ENCODE results near the gene WSCD1. TPM values are rescaled to one million over a fixed set of nuclear protein-coding genes. Genes with fewer than 3 reads are reported as not detected.

WSCD1 gene
- total RNA-seq, 3 donors from 2014 or later (not counting 1 experiment from before 2014, with no cell fraction given) = 0.47 to 2.1 (median 1.9) TPM

DNA sequence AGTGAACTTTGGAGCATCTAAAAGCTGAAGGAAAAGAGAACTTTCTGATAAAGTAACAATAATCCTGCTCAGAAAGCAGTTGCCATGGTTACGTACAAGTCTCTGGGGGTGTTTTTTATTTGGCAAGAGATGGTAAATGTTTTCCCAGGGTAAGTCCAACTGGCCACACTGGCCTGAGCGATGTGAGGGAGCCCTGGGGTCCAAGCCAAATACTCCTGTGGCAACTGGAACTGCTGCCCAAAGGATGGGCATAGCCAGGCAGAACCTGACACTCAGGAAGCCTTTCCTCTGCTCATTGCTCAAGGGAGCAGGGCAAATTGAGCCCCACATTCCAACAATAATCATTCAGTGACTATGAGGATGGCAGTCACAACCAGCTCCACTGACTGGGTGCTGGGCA lies 26.8 kb upstream of the WSCD1 start:
- no peak overlapping the region for H3K4me3 ChIP-seq (ENCODE audit: low read length)
- no peak for TF ChIP-seq CTCF (IDR thresholded peaks at IDR 0.05)
- DNase-seq (no peak), ATAC-seq (no peak)
- H3K4me1 ChIP-seq (ENCODE audit: control insufficient read depth, insufficient read depth, low read length) = no peaks in the 10 kb centered on the region
- no peaks in the 10 kb centered on the region for H3K9me3 ChIP-seq (ENCODE audit: control insufficient read depth, insufficient read depth, low read length)
- Mint-ChIP-seq H3K4me1 (no peaks in the 10 kb centered on the region), H3K36me3 (no peaks in the 10 kb centered on the region), H3K27ac (no peak overlapping the region), H3K4me3 (no peak overlapping the region), H3K9me3 (no peaks in the 10 kb centered on the region), H3K27me3 (ENCODE audit: low read depth in 2 of 2) (peaks cover 0 to 3% of the 10 kb centered on the region in 2 donors)
- 89% methylated on average over 2 of the region's 2 CpGs for WGBS (ENCODE audit: insufficient coverage)
- intact Hi-C loops (cut with micrococcal nuclease) = no loop called here
- no peak overlapping the region for H3K27ac ChIP-seq (ENCODE audit: low read length)
- no peaks in the 10 kb centered on the region for H3K36me3 ChIP-seq (ENCODE audit: control insufficient read depth, insufficient read depth, low read length)
- H3K27me3 ChIP-seq (ENCODE audit: control insufficient read depth, insufficient read depth, low read length) = no peaks in the 10 kb centered on the region

GRCh38 chr17:6044261-6044660 lies 25.9 kb upstream of the WSCD1 start:
- H3K4me1 Mint-ChIP-seq = no peaks in the 10 kb centered on the region
- H3K27me3 Mint-ChIP-seq (ENCODE audit: low read depth in 2 of 2) = peaks cover 0 to 3% of the 10 kb centered on the region in 2 donors
- no peak overlapping the region for H3K4me3 Mint-ChIP-seq
- H3K27ac ChIP-seq (ENCODE audit: low read length) = no peak overlapping the region
- no peak for DNase-seq
- no peak overlapping the region for H3K27ac Mint-ChIP-seq
- ATAC-seq = no peak
- H3K4me1 ChIP-seq (ENCODE audit: control insufficient read depth, insufficient read depth, low read length) = no peaks in the 10 kb centered on the region
- no peaks in the 10 kb centered on the region for H3K9me3 Mint-ChIP-seq
- no peaks in the 10 kb centered on the region for H3K36me3 Mint-ChIP-seq
- no peak overlapping the region for H3K4me3 ChIP-seq (ENCODE audit: low read length)
- intact Hi-C loops (cut with micrococcal nuclease) = no loop called here
- no peaks in the 10 kb centered on the region for H3K9me3 ChIP-seq (ENCODE audit: control insufficient read depth, insufficient read depth, low read length)
- no peaks in the 10 kb centered on the region for H3K27me3 ChIP-seq (ENCODE audit: control insufficient read depth, insufficient read depth, low read length)
- WGBS (ENCODE audit: insufficient coverage) = 87% methylated on average over 6 of the region's 6 CpGs
- TF ChIP-seq CTCF (IDR thresholded peaks at IDR 0.05) = no peak
- H3K36me3 ChIP-seq (ENCODE audit: control insufficient read depth, insufficient read depth, low read length) = no peaks in the 10 kb centered on the region

DNA sequence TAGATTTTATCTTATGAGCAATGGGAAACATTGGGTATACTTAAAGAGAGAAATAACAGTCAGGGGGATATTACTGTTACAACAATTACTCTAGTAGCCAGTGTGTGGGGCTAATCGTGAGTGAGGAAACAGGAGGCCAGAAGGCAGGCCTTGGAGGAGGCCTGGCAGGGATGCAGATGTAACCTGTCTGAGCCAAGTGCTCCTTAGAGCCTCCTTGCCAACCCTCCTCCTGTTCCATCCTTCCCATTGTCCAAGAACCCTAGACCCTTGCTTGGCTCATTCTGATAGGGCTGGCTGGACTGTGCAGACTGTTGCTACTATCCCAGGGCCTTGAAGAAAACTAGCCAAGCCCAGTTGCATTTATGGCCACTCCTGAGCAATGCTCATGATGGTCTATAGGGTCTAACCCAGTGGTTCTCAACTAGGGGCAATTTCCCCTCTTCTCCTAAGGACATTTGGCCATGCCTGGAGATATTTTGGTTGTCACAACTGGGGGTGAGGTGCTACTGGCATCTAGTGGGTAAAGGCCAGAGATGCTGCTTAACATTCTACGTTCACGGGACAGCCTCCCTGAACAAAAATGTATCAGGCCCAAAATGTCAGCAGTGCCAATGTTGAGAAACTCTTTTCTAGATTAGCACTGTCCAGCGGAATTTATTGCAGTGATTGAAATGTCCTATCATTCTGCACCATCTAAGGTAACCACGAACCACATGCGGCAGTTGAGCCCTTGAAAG lies 24.4 kb upstream of the WSCD1 start:
- Mint-ChIP-seq H3K4me3 (no peak overlapping the region), H3K27me3 (ENCODE audit: low read depth in 2 of 2) (peaks cover 3% of the 10 kb centered on the region in 2 donors), H3K36me3 (no peaks in the 10 kb centered on the region), H3K27ac (no peak overlapping the region), H3K4me1 (no peaks in the 10 kb centered on the region), H3K9me3 (no peaks in the 10 kb centered on the region)
- 93% methylated on average over 6 of the region's 6 CpGs for WGBS (ENCODE audit: insufficient coverage)
- Histone ChIP-seq H3K4me1 (ENCODE audit: control insufficient read depth, insufficient read depth, low read length) (no peaks in the 10 kb centered on the region), H3K27ac (ENCODE audit: low read length) (no peak overlapping the region), H3K36me3 (ENCODE audit: control insufficient read depth, insufficient read depth, low read length) (no peaks in the 10 kb centered on the region), H3K27me3 (ENCODE audit: control insufficient read depth, insufficient read depth, low read length) (no peaks in the 10 kb centered on the region), H3K4me3 (ENCODE audit: low read length) (no peak overlapping the region), H3K9me3 (ENCODE audit: control insufficient read depth, insufficient read depth, low read length) (no peaks in the 10 kb centered on the region)
- DNase-seq = no peak
- intact Hi-C loops (cut with micrococcal nuclease) = no loop called here
- no peak for TF ChIP-seq CTCF (IDR thresholded peaks at IDR 0.05)
- no peak for ATAC-seq

DNA sequence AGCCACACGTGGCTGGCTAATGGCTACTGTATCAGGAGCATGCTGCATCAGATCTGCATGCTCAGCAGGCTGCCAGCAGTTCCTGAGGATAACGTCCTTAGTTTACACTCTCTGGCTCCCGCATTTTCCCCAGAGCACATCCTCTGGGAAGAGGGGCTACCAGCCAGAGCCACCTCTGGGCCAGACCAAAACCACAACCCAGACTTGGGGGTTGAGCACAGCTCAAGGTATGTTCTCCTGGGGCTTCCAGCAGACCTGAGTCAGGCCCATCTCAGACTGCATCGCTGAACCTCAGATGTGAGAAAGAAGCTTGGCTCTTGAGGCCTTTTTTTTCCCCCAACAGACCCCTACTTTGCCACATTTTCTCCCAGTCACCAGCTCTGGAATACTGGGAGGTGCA lies 23.7 kb upstream of the WSCD1 start:
- no peak overlapping the region for H3K27ac Mint-ChIP-seq
- intact Hi-C loops (cut with micrococcal nuclease) = no loop called here
- H3K9me3 Mint-ChIP-seq = no peaks in the 10 kb centered on the region
- H3K36me3 ChIP-seq (ENCODE audit: control insufficient read depth, insufficient read depth, low read length) = no peaks in the 10 kb centered on the region
- H3K4me1 ChIP-seq (ENCODE audit: control insufficient read depth, insufficient read depth, low read length) = no peaks in the 10 kb centered on the region
- no peak for DNase-seq
- no peaks in the 10 kb centered on the region for H3K4me1 Mint-ChIP-seq
- TF ChIP-seq CTCF (IDR thresholded peaks at IDR 0.05) = no peak
- no peak for ATAC-seq
- H3K36me3 Mint-ChIP-seq = no peaks in the 10 kb centered on the region
- WGBS (ENCODE audit: insufficient coverage) = 71% methylated on average over 4 of the region's 4 CpGs
- no peak overlapping the region for H3K4me3 Mint-ChIP-seq
- no peaks in the 10 kb centered on the region for H3K27me3 ChIP-seq (ENCODE audit: control insufficient read depth, insufficient read depth, low read length)
- peaks cover 3 to 7% of the 10 kb centered on the region in 2 donors for H3K27me3 Mint-ChIP-seq (ENCODE audit: low read depth in 2 of 2)
- no peaks in the 10 kb centered on the region for H3K9me3 ChIP-seq (ENCODE audit: control insufficient read depth, insufficient read depth, low read length)
- H3K27ac ChIP-seq (ENCODE audit: low read length) = no peak overlapping the region
- no peak overlapping the region for H3K4me3 ChIP-seq (ENCODE audit: low read length)
